HCT116 (cell line): Measurements from ENCODE around the gene PRXL2C. TPM values are rescaled to one million over a fixed set of nuclear protein-coding genes. Genes with fewer than 3 reads are reported as not detected.

Experiments used
- ATAC-seq: fragments of 200-7000 bp; cut with Tn5 transposase; 2 replicates; pipeline ENCODE4 v1.9.1; 2020; ENCODE audit warnings: mild to moderate bottlenecking, moderate library complexity
- BruUV-seq: library from RNA; stranded (reverse); fragments of 400-500 nt; replicated peaks from 2 replicates; lab custom pipeline; 2021; lab: Mats Ljungman, UMichigan
- CTCF ChIA-PET: fragments of 300-600 bp; sonication (Branson Sonifier 250); formaldehyde crosslinking; loops from one replicate; lab custom pipeline; 2021; ENCODE audit warnings: antibody characterized with exemption; lab: Charles Lee
- POLR2A ChIA-PET: fragments of 300-600, 350-600 bp; sonication (Branson Sonifier 250); formaldehyde crosslinking; loops from one replicate; lab custom pipeline; 2021; ENCODE audit warnings: antibody characterized with exemption; lab: Charles Lee
- RAD21 ChIA-PET, 2 experiments: fragments of 300-600 bp; sonication (Branson Sonifier 250); formaldehyde crosslinking; loops; one replicate each; lab custom pipeline; 2023; ENCODE audit warnings: low total read pairs in 2 of 2; ENCODE audit not compliant: uncharacterized antibody in 2 of 2, unreplicated experiment in 2 of 2, low non-redundant PET in 1 of 2; lab: Charles Lee
- DNase-seq: peaks from one replicate; pipeline ENCODE4 v3.0.0-alpha.2; 2010; ENCODE audit warnings: low read depth, low spot score
- H2AFZ ChIP-seq: fragments of 200-600 bp; shearing (Covaris generic), sonication (generic); 2 replicates; pipeline ENCODE4 v1.6.1; 2017; ENCODE audit warnings: low read depth, mixed run types, mixed read lengths, antibody characterized with exemption, low read length; ENCODE audit not compliant: poor library complexity, severe bottlenecking
- H3K27ac ChIP-seq: 2 replicates; pipeline ENCODE4 v1.5.1; 2012; ENCODE audit warnings: low read depth, low read length
- H3K27me3 ChIP-seq: fragments of 200-600 bp; sonication (generic); 2 replicates; pipeline ENCODE4 v1.6.1; 2016; ENCODE audit warnings: mixed run types, low read length, mixed read lengths; ENCODE audit not compliant: insufficient read depth
- H3K36me3 ChIP-seq, 2 experiments: fragments of 200-500 bp in 1 of 2; fragments of 200-600 bp in 1 of 2; sonication (Bioruptor generic) in 1 of 2; sonication (generic) in 1 of 2; 2 replicates each; pipeline versions ENCODE4 v1.5.1 to v1.6.1; 2014 to 2016; ENCODE audit warnings: low read length in 2 of 2, inconsistent platforms in 1 of 2, mixed read lengths in 1 of 2, mixed run types in 1 of 2; ENCODE audit not compliant: insufficient read depth in 2 of 2, control insufficient read depth in 1 of 2
- H3K4me1 ChIP-seq, 2 experiments: fragments of 200-600 bp in 1 of 2; sonication (generic) in 1 of 2; 2 replicates each; pipeline versions ENCODE4 v1.5.1 to v1.6.1; 2012 to 2017; ENCODE audit warnings: low read length in 2 of 2, inconsistent platforms in 1 of 2, mild to moderate bottlenecking in 1 of 2, mixed read lengths in 1 of 2, mixed run types in 1 of 2, moderate library complexity in 1 of 2; ENCODE audit not compliant: insufficient read depth in 2 of 2, control insufficient read depth in 1 of 2
- H3K4me2 ChIP-seq: fragments of 200-600 bp; sonication (generic); 2 replicates; pipeline ENCODE4 v1.6.1; 2017; ENCODE audit warnings: mixed run types, low read length, mixed read lengths
- H3K4me3 ChIP-seq, 2 experiments: fragments of 200-600 bp in 1 of 2; sonication (generic) in 1 of 2; replicated peaks in 1 of 2; 2 replicates each; pipeline ENCODE4 v1.5.1; 2011 to 2016; ENCODE audit warnings: low read length in 2 of 2, control low read depth in 1 of 2, low read depth in 1 of 2, mild to moderate bottlenecking in 1 of 2, mixed read lengths in 1 of 2, mixed run types in 1 of 2
- H3K79me2 ChIP-seq: fragments of 200-600 bp; sonication (generic); 2 replicates; pipeline ENCODE4 v1.6.1; 2017; ENCODE audit warnings: mild to moderate bottlenecking, mixed run types, low read length, moderate library complexity, mixed read lengths; ENCODE audit not compliant: insufficient read depth
- H3K9ac ChIP-seq: fragments of 200-600 bp; sonication (generic); 2 replicates; pipeline ENCODE4 v1.6.1; 2016; ENCODE audit warnings: low read length, mixed read lengths
- H3K9me2 ChIP-seq: fragments of 200-600 bp; sonication (generic), shearing (Covaris generic); 2 replicates; pipeline ENCODE4 v1.6.1; 2017; ENCODE audit warnings: mixed run types, mild to moderate bottlenecking, moderate library complexity; ENCODE audit not compliant: insufficient read depth
- H3K9me3 ChIP-seq, 2 experiments: fragments of 200-500 bp in 1 of 2; fragments of 200-600 bp in 1 of 2; sonication (Bioruptor generic) in 1 of 2; sonication (generic) in 1 of 2; 2 replicates each; pipeline ENCODE4 v1.6.1; 2014 to 2017; ENCODE audit warnings: low read length in 2 of 2, mixed read lengths in 2 of 2, inconsistent platforms in 1 of 2, low read depth in 1 of 2, mild to moderate bottlenecking in 1 of 2, mixed run types in 1 of 2, moderate library complexity in 1 of 2; ENCODE audit not compliant: control insufficient read depth in 1 of 2, insufficient read depth in 1 of 2
- H4K20me1 ChIP-seq: fragments of 200-600 bp; sonication (generic), shearing (Covaris generic); 2 replicates; pipeline ENCODE4 v1.6.1; 2017; ENCODE audit warnings: mixed run types, mild to moderate bottlenecking, moderate library complexity; ENCODE audit not compliant: insufficient read depth
- CBX3 ChIP-seq: IDR thresholded peaks from 2 replicates; pipeline ENCODE4 v1.6.1; 2012; ENCODE audit warnings: low read depth
- CEBPB ChIP-seq: IDR thresholded peaks from 2 replicates; pipeline ENCODE4 v1.6.1; 2012; ENCODE audit warnings: low read depth
- CTCF ChIP-seq, 3 experiments: fragments of 200-600 bp in 1 of 3; sonication (generic) in 1 of 3; IDR thresholded peaks in 2 of 3; conservative IDR thresholded peaks in 1 of 3; 2 replicates each; pipeline ENCODE4 v1.5.1; 2012 to 2017; ENCODE audit warnings: low read depth in 2 of 3, low read length in 2 of 3, antibody characterized with exemption in 1 of 3, borderline replicate concordance in 1 of 3, control low read depth in 1 of 3, mild to moderate bottlenecking in 1 of 3, mixed read lengths in 1 of 3, mixed run types in 1 of 3, moderate library complexity in 1 of 3; ENCODE audit not compliant: insufficient read depth in 1 of 3
- EGR1 ChIP-seq: IDR thresholded peaks from 2 replicates; pipeline ENCODE4 v1.6.1; 2012; ENCODE audit warnings: low read depth
- ELF1 ChIP-seq: IDR thresholded peaks from 2 replicates; pipeline ENCODE4 v1.6.1; 2012; ENCODE audit warnings: low read depth, borderline replicate concordance
- JUND ChIP-seq: IDR thresholded peaks from 2 replicates; pipeline ENCODE4 v1.6.1; 2012
- MAX ChIP-seq: IDR thresholded peaks from 2 replicates; pipeline ENCODE4 v1.6.1; 2012
- POLR2A ChIP-seq: IDR thresholded peaks from 2 replicates; pipeline ENCODE4 v1.7.0; 2011; ENCODE audit warnings: borderline replicate concordance; ENCODE audit not compliant: insufficient read depth, insufficient read length; ENCODE audit errors: extremely low read depth
- POLR2AphosphoS5 ChIP-seq: IDR thresholded peaks from 2 replicates; pipeline ENCODE4 v1.6.1; 2011; ENCODE audit warnings: mild to moderate bottlenecking, low read depth, low read length, moderate library complexity
- SIN3A ChIP-seq: IDR thresholded peaks from 2 replicates; pipeline ENCODE4 v1.6.1; 2012; ENCODE audit warnings: low read depth
- SP1 ChIP-seq: IDR thresholded peaks from 2 replicates; pipeline ENCODE4 v1.6.1; 2012; ENCODE audit warnings: low read depth
- SRF ChIP-seq: IDR thresholded peaks from 2 replicates; pipeline ENCODE4 v1.6.1; 2012; ENCODE audit warnings: low read depth
- TCF7L2 ChIP-seq: IDR thresholded peaks from 2 replicates; pipeline ENCODE4 v1.7.0; 2011; ENCODE audit warnings: borderline replicate concordance, inconsistent platforms; ENCODE audit not compliant: insufficient read depth, insufficient read length; ENCODE audit errors: extremely low read depth
- YY1 ChIP-seq: IDR thresholded peaks from 2 replicates; pipeline ENCODE4 v1.6.1; 2011; ENCODE audit warnings: low read length, low read depth, moderate library complexity, mild to moderate bottlenecking; ENCODE audit not compliant: insufficient replicate concordance; ENCODE audit errors: extremely low read depth
- ZBTB33 ChIP-seq: IDR thresholded peaks from 2 replicates; pipeline ENCODE4 v1.6.1; 2011; ENCODE audit warnings: mild to moderate bottlenecking, low read length, moderate library complexity; ENCODE audit not compliant: insufficient replicate concordance; ENCODE audit errors: extremely low read depth
- ZFX ChIP-seq: fragments of 450-650 bp; IDR thresholded peaks from 2 replicates; pipeline ENCODE4 v1.6.1; 2017
- ZNF274 ChIP-seq: fragments of 200-500 bp; sonication (Bioruptor generic); IDR thresholded peaks from 2 replicates; pipeline ENCODE4 v1.6.1; 2014; ENCODE audit warnings: mild to moderate bottlenecking, low read depth, low read length, inconsistent platforms
- intact Hi-C: fragments of 100-400 bp; cut with micrococcal nuclease; formaldehyde crosslinking; loops from 2 replicates; pipeline ENCODE4 v1.10.0; 2022
- total RNA-seq: library from RNA; stranded (reverse); gene quantifications from one replicate; pipeline ENCODE4 v1.2.1, GENCODE V29; 2021; ENCODE audit not compliant: unreplicated experiment

The PRXL2C gene
- total RNA-seq, 1 experiment from 2014 or later: 10.4 TPM

- Histone ChIP-seq H3K9me2 (no peaks in the 10 kb centered on the region), H3K27me3 (no peaks in the 10 kb centered on the region), H3K36me3 (no peaks in the 10 kb centered on the region), H3K4me2 (no peak overlapping the region), H3K9me3 (no peaks in the 10 kb centered on the region; a peak in 2 of 4 replicates), H3K27ac (no peak overlapping the region), H3K4me3 (no peak overlapping the region), H2AFZ (no peak overlapping the region), H3K9ac (no peak overlapping the region), H3K4me1 (no peaks in the 10 kb centered on the region), H3K79me2 (no peaks in the 10 kb centered on the region), H4K20me1 (no peaks in the 10 kb centered on the region)
- ChIA-PET POLR2A (no interaction called here), RAD21 (no interaction called here), CTCF (no interaction called here)
- TF ChIP-seq CBX3 (no peak), ZBTB33 (no peak), MAX (no peak), TCF7L2 (no peak), CTCF (IDR thresholded peaks at IDR 0.05 in 2 of 3, conservative IDR thresholded peaks at IDR 0.05 in 1 of 3; ENCODE audit: borderline replicate concordance in 1 of 3, insufficient read depth in 1 of 3, low read depth in 2 of 3, low read length in 2 of 3) (no peak), POLR2AphosphoS5 (no peak), JUND (no peak), EGR1 (no peak), ZFX (no peak), ZNF274 (no peak), ELF1 (no peak), YY1 (no peak), SP1 (no peak), SRF (no peak), SIN3A (no peak), CEBPB (no peak), POLR2A (no peak)
- BruUV-seq: no TSS peak
- DNase-seq (no peak), ATAC-seq (no peak)
- intact Hi-C loops: no loop called here
These were observed 31.7 kb upstream of the PRXL2C start for GRCh38 chr9:96686638-96687335.
